ENCODE data around the gene LYPD3. TPM values are rescaled to one million over a fixed set of nuclear protein-coding genes. Genes with fewer than 3 reads are reported as not detected.

LYPD3 gene
- total RNA-seq, 1 experiment from 2014 or later: 1.8 TPM

GRCh38 chr19:43460362-43461016, 4.9 kb downstream of the LYPD3 start:
- no peak overlapping the region for H3K9ac ChIP-seq (ENCODE audit: extremely low read depth, insufficient read length, low read length)
- H3K79me1 ChIP-seq (ENCODE audit: insufficient read depth, low read depth, low read length, poor library complexity, severe bottlenecking): no peaks in the 10 kb centered on the region
- WGBS (ENCODE audit: extremely low coverage, insufficient read length, low lambda C conversion rate): no CpG with 5 or more reads among the region's 16 CpGs
- H2BK15ac ChIP-seq (ENCODE audit: low read depth, low read length): no peak overlapping the region
- TF ChIP-seq, protein P1, sequence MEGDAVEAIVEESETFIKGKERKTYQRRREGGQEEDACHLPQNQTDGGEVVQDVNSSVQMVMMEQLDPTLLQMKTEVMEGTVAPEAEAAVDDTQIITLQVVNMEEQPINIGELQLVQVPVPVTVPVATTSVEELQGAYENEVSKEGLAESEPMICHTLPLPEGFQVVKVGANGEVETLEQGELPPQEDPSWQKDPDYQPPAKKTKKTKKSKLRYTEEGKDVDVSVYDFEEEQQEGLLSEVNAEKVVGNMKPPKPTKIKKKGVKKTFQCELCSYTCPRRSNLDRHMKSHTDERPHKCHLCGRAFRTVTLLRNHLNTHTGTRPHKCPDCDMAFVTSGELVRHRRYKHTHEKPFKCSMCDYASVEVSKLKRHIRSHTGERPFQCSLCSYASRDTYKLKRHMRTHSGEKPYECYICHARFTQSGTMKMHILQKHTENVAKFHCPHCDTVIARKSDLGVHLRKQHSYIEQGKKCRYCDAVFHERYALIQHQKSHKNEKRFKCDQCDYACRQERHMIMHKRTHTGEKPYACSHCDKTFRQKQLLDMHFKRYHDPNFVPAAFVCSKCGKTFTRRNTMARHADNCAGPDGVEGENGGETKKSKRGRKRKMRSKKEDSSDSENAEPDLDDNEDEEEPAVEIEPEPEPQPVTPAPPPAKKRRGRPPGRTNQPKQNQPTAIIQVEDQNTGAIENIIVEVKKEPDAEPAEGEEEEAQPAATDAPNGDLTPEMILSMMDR (conservative IDR thresholded peaks at IDR 0.05): no peak
- H3K79me2 ChIP-seq (ENCODE audit: insufficient read depth, low read length): no peaks in the 10 kb centered on the region
- no peak overlapping the region for H3K18ac ChIP-seq (ENCODE audit: insufficient read length, low read depth, low read length)
- no peak overlapping the region for H3T11ph ChIP-seq (ENCODE audit: low read length)
- H3K4me2 ChIP-seq (ENCODE audit: insufficient read depth, insufficient read length, low read length): no peak overlapping the region
- no peak overlapping the region for H2AK5ac ChIP-seq (ENCODE audit: insufficient read length, low read length)
- H3K27ac ChIP-seq (ENCODE audit: insufficient read length, low read depth, low read length): no peak overlapping the region
- no peaks in the 10 kb centered on the region; the same call in 1 of the 2 replicates for H3K4me1 ChIP-seq (ENCODE audit: insufficient read depth, low read length)
- H3K14ac ChIP-seq (ENCODE audit: insufficient read depth, low read length): no peak overlapping the region
- no peak overlapping the region for H4K5ac ChIP-seq (ENCODE audit: insufficient read length, low read depth, low read length)
- no peak overlapping the region for H3K4ac ChIP-seq (ENCODE audit: low read depth, low read length)
- H3K27ac Mint-ChIP-seq: no peak overlapping the region; a peak in 1 of 7 replicates
- H3K23ac ChIP-seq (ENCODE audit: insufficient read length, low read depth, low read length): no peak overlapping the region
- H2AFZ ChIP-seq (ENCODE audit: low read length): no peak overlapping the region
- no peak overlapping the region for H2BK12ac ChIP-seq (ENCODE audit: insufficient read length, low read depth, low read length)
- H3K27me3 Mint-ChIP-seq (ENCODE audit: low read depth): peaks cover 40% of the 10 kb centered on the region
- H3K36me3 Mint-ChIP-seq (ENCODE audit: insufficient read depth in 1 of 3, low read depth in 3 of 3): no peaks in the 10 kb centered on the region; a peak in 2 of 7 replicates
- peaks cover 10 to 18% of the 10 kb centered on the region in 2 experiments for H3K4me1 Mint-ChIP-seq
- no peaks in the 10 kb centered on the region for H3K9me3 Mint-ChIP-seq
- H4K8ac ChIP-seq (replicated peaks; ENCODE audit: insufficient read length, low read depth, low read length): no peak overlapping the region
- H3K9me3 ChIP-seq (ENCODE audit: control insufficient read depth, low read depth, low read length): no peaks in the 10 kb centered on the region
- H3K27me3 ChIP-seq (ENCODE audit: insufficient read depth, low read length): no peaks in the 10 kb centered on the region; the same call in 1 of the 2 replicates
- H3K4me3 Mint-ChIP-seq: no peak overlapping the region
- no peak overlapping the region for H2BK20ac ChIP-seq (ENCODE audit: low read depth, low read length, poor library complexity, severe bottlenecking)
- no peak overlapping the region for H2BK5ac ChIP-seq (ENCODE audit: insufficient read length, low read length)
- no peaks in the 10 kb centered on the region for H4K20me1 ChIP-seq (ENCODE audit: control insufficient read depth, insufficient read depth, insufficient read length)
- H4K91ac ChIP-seq (ENCODE audit: insufficient read length, low read depth, low read length): no peak overlapping the region
- no peak for DNase-seq
- H2BK120ac ChIP-seq (ENCODE audit: low read depth, low read length, poor library complexity, severe bottlenecking): no peak overlapping the region
- peaks cover 11% of the 10 kb centered on the region for H3K23me2 ChIP-seq (ENCODE audit: insufficient read length, low read depth, low read length, poor library complexity, severe bottlenecking)
- H3K56ac ChIP-seq (ENCODE audit: insufficient read length, low read depth, low read length): no peak overlapping the region

All from H9 (cell line).